22Rv1 (cell line): Measurements from ENCODE around the gene GNAT2.

Source experiments
- H3K27ac ChIP-seq: fragments of 450-650 bp; 2 replicates; pipeline ENCODE4 v1.5.1; 2017
- ZFX ChIP-seq: fragments of 450-650 bp; IDR thresholded peaks from 2 replicates; pipeline ENCODE4 v1.6.1; 2017; ENCODE audit warnings: antibody characterized with exemption, borderline replicate concordance
- TF ChIP-seq, protein P1 (sequence below): fragments of 450-650 bp; IDR thresholded peaks from 2 replicates; pipeline ENCODE4 v1.5.1; 2017; ENCODE audit warnings: mild to moderate bottlenecking

GNAT2 gene

DNA sequence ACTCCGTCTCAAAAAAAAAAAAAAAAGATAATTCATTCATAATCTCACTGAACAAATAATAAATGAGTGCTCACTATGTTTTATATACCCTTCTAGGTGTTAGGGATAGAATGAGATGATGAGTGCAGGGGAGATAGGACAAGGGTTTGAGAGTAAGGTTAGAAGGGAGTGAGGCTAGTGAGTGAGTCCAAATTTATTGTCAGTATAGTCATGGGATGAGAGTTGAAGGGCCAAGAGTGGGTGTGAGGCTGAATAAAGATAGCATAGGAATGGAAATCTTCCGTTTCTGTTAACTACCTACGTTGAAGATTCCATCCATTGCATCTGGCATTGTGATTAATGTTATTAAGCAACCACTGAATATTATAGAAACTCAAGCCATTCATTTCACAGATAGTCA, 54.2 kb downstream of the GNAT2 start:
- no peak overlapping the region for H3K27ac ChIP-seq
- TF ChIP-seq, protein P1, sequence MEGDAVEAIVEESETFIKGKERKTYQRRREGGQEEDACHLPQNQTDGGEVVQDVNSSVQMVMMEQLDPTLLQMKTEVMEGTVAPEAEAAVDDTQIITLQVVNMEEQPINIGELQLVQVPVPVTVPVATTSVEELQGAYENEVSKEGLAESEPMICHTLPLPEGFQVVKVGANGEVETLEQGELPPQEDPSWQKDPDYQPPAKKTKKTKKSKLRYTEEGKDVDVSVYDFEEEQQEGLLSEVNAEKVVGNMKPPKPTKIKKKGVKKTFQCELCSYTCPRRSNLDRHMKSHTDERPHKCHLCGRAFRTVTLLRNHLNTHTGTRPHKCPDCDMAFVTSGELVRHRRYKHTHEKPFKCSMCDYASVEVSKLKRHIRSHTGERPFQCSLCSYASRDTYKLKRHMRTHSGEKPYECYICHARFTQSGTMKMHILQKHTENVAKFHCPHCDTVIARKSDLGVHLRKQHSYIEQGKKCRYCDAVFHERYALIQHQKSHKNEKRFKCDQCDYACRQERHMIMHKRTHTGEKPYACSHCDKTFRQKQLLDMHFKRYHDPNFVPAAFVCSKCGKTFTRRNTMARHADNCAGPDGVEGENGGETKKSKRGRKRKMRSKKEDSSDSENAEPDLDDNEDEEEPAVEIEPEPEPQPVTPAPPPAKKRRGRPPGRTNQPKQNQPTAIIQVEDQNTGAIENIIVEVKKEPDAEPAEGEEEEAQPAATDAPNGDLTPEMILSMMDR, result no peak
- no peak for TF ChIP-seq ZFX

DNA sequence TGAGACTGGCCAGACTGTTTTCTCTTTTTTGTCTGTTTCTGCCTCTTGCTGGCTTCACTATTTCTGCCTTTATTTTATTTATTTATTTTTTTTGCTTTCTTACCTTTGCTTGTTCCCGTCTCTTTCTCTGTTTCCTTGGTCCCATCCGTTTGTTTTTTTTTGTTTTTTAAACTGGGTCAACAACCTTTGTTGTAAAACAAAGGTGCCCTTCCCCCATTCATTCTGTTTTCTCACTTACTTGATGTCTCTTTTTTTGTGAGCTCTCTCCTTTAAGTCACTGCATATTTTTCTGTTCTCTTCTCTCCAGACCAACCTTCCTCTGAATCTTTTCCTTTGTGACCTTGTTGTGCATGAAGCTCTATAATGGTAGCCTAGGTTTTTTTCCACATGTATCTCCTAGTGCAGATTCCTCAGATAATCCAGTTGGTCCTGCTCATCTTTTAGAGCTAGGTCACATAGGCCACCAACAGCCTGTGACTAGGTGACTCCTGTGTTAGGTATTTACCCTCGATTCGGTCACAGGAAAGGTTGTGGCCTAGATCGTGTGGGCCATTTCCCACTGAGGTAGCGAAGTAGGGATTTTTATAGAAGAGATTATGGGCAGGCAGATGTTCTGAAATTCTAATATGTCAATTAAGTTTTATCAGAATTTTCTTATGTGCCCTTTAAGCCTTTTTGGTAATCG, 55.1 kb downstream of the GNAT2 start:
- no peak for TF ChIP-seq ZFX
- TF ChIP-seq, protein P1, result no peak
- H3K27ac ChIP-seq, result peak overlapping the region; percentile 43

DNA sequence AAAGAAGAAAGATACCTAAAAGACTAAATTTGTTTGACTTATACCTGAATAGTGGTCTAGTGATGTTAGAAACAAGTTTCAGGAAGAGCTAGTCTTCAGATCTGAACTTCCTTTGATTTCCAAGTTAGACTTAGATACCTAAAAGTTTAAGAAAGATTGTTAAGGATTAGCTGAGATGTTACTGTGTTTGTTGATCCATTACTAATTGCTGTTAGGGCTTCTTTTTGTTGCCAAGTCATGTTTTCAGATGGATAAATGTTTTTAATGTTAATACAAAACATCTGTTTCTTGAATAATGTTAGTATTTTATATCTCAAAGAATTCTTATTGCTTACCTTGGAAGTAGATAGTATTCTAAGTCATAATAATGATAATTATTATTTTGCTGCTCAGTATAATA, 59.4 kb downstream of the GNAT2 start:
- TF ChIP-seq, protein P1, result no peak
- no peak for TF ChIP-seq ZFX
- H3K27ac ChIP-seq, result no peak overlapping the region

DNA sequence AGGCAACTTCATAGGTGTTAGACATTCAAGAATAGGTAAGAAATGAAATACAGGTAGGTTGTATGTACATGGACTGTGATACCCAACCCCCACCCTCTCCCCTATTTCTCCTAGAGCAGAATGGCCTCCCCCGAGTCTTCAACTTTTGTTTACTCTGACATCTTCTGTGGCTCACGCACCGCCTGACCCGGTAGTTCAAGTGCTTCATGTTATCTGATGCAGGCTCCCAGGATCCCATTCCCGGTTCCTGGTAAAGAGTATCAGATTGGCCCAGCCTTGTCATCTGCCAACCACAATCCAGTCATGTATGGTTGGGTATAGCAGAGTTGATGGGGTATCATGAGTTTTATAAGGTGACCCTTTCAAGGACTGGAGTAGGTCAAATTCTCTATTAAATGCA, 61.9 kb downstream of the GNAT2 start:
- TF ChIP-seq ZFX, result no peak
- TF ChIP-seq, protein P1, result no peak
- H3K27ac ChIP-seq, result no peak overlapping the region

DNA sequence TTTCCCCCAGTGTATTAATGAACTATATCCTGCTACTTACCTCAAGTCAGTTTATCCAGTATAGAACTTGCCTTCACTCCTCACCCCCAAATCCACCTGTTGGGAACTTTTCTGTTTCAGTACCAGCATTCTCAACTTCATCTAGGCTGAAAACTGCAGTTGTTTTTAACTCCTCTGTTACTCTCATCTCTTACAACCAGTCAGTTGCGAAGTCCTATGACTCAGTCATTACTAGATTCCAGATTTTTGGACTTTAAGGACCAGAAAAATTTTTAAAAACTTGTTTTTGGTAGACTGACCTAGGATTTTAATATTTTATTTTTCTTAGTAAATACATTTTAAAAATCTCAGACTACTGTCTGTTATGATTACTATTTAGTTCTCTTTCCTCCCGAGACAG, 62.9 kb downstream of the GNAT2 start:
- no peak overlapping the region for H3K27ac ChIP-seq

More for the DNA sequence above, 62.9 kb downstream of the GNAT2 start:
- no peak for TF ChIP-seq ZFX
- TF ChIP-seq, protein P1, result no peak
